ENCODE results near the gene MIS18BP1.

DNA sequence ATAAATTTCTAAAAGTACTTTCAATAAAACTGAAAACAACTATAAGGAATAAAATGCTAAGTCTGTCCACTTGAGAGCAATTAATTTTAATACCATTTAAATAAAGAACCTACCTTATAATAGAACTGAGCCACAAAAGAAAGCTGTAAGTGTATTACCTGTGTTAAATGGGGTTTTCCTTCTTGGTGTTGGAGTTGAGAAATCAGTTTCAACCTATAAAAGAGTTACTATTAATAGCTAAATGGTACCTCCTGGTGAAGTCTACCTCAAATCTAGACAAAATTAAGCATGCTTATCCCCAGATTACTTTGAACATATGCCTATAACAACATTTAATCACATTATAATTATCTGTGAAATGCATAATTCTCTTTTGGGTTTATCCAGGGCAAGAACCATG, 48.8 kb downstream of the MIS18BP1 start:
- TF ChIP-seq ZNF274 (IDR thresholded peaks at IDR 0.05; ENCODE audit: low read depth, low read length), result no peak
- TF ChIP-seq YY1 (IDR thresholded peaks at IDR 0.05; ENCODE audit: insufficient read depth, insufficient read length), result no peak
- no peak for TF ChIP-seq SUZ12 (IDR thresholded peaks at IDR 0.05; ENCODE audit: extremely low read depth, insufficient read depth, insufficient read length)

Measured in NT2/D1 (cell line).